ENCODE data around the gene JMJD7. TPM values are rescaled to one million over a fixed set of nuclear protein-coding genes. Genes with fewer than 3 reads are reported as not detected.

The JMJD7 gene
- 5.0 TPM for total RNA-seq

DNA sequence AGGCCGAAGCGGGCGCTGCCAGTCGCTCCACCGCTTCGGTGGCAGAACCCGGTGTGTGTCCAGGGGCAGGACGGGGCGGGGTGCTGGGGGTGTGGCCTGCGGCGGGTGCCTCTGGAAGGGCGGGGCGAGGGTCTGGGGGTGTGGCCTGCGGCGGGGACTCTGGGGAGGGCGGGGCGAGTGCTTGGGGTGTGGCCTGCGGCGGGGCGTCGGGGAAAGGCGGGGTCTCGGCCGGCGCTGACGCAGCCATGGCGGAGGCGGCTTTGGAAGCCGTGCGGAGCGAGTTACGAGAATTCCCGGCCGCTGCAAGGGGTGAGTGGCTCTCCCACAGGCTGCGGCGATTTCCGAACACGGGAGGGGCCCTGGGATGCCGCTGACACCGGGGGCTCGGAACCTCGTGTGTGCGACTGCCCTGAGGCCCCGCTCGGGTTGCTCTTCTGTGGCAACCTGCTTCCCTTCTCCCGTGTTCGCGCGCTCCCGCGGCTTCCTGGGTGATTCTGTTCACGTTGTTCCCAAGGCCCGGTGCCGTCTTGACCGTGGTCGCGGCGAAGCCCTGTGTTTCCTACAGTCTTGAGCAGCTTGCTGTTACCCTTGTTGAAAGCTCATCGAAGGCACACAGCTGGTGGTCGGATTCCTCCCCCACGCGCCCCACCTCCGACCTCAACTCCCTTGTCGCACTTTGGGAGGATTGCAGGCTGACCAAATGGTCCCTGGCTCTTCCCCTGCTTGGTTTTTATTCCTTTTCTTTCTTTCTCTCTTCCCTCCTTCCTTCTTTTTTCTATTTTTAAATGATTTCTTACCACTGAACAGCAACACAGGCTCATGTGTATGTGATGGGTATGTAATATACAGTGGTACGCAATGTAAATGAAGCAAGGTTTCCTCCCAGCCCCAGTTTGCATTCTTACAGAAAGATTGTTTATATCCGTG, at the start of gene JMJD7:
TSS of gene JMJD7 (plus strand) at position 213 of the 927 bp plus-strand sequence. CDS start at position 246, 33 bp downstream.
- peak; percentile 86 for DNase-seq

DNA sequence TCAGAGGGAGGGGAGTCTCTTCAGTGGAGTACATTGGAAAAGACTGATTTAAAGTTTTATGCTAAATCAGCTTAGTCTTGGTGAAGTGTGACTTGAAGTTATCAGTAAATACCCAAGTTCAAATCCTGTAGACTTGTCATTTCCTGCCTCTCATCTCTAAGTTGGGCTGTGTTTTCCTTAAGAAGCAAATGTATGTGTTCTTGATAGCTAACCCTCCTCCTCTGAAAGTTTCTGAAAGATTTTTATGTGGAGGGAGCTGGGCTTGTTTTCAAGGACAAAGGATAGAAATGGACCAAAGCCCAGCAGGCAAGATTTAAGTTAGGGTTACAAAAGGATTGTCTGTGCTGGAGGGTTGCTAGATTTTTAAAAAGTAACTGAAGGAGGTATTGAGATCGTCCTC, 49.4 kb upstream of the JMJD7 start:
- DNase-seq: no peak

DNA sequence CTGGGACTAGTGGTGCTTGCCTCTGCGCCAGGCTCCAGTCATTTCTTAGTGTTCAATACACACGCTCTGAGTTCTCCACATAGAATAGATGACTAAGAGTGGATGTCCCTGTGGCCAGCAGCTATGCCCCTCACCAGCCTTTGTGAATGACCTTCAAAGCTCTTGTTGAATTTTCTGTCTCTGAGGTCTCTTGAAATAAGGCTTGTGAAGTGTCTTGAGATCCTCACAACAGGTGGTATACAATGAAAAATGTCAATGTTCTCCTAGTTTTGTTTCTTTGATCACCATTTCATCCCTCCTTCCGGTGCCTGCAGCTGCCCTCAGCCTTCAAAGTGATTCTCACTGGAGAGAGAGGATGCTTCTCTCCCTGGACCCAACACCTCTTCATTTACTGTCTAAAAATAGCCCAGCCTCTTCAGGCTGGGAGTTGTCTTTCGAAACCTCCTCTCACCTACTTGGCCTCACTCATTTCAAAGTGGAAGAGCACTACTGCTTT, 48.2 kb upstream of the JMJD7 start:
- DNase-seq: no peak

DNA sequence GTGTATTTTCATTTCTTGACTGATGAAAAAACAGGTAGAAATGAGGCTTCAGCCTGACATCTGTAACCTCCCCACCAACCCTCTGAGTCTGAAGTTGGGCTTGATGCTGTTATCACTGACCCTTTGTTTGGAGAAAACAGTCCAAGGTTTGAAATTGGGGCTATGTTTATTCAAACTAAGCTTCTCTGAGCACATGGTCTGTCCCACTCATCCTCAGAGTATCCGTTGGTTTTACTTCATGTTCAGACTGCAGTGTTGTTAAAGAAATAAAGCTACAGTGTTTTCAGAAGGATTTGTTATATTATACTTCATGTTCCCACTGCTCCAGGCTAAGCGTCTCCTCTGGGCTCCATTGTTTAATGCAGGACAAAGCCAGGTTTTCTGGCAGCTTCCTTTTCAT, 47.6 kb upstream of the JMJD7 start:
- DNase-seq: no peak

DNA sequence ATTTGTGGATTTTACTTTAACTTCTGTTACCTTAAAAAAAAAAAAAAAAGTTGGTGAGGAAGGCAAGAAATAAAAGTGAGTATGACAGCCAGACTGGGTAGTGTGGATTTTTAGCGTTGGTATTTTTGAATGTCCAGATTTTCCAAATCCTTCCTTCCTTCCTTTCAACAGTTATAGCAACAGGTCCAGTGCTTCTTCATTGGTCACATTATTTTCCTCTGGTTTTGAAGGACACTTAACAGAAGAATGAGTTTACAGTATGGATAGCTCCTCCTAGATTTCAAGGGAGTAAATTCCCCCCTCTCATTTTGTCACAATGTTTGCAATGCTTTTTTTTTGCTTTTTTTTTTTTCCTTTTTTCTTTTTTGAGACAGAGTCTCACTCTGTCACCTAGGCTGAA, 47.2 kb upstream of the JMJD7 start:
- DNase-seq: no peak

DNA sequence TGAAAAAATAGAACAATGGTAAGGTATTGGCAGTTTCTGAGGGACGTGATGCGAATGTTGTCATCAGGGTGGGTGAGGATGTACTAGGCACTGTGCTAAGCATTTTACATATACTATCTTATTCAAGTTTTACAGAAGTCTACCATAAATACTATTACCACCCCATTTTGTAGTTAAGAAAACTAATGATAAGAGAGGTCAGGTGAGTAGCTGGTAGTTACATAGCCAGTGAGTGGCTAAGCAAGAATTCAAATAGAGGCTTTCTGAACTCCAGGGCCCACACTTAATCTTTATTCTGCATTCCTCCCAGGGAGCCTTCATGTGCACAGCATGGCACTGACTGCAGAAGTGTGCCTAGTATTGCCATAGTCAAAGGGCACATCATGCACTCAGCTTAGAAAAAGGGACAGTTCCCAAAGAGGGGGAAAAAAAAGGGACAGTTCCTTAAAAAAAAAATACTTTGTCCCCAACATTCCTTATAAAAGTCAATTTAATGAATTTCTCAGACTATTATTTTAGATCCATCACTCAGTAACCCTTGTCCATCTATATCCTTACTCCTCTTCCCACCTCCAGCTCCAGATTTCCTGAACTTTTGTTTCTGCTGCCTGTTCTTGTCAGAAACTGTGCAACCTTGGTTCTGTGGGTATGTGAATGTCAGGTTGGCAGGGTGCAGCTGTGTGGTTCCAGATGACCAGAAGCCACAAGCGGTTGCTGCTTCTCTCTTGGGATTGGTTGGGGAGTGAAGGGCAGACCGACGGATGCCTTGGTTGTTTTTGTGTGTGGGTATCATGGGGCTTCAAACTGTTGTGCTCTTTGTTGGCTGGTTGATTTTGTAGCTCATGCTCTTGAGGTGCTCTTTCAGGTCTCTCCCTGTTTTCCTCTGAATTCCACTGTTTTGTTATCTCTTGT, 45.3 kb upstream of the JMJD7 start:
- no peak for DNase-seq

DNA sequence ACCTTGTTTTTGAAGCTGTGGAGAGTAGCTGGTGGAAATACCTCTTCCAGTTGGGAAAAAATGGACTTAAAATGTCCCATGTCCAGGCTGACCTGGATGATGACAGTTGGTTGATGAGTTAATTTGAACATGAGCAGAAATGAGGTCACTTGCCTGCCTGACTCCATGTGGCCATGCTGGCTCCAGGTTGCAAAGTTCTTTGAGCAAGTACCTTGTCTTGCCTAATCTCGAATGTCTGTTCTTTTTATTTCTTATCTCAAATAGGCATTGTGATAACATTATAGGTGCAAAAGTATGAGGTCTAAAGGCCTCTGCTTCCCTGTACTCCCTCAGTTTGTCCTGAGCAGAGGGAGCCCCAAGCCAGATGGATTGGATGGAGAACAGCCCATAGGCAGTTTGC, 44.6 kb upstream of the JMJD7 start:
- DNase-seq: no peak

DNA sequence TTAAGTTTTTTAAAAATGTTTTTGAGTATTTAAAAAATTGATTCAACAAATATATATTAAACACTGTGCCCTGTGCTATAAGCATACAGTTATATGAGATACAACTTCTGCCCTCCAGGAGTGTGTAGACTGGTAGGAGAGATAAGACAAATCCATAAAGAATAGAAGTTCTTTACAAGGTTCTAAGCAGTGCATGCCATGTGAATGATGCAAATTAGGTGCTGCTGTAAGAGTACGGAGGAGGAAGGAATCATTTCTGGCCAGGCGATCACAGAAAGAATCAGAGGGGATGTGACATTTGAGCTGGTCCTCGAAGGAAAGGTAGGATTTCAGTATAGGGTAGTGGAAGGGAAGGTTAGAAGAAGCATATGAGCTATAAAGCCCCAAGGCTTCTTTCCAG, 39.6 kb upstream of the JMJD7 start:
- DNase-seq: no peak

DNA sequence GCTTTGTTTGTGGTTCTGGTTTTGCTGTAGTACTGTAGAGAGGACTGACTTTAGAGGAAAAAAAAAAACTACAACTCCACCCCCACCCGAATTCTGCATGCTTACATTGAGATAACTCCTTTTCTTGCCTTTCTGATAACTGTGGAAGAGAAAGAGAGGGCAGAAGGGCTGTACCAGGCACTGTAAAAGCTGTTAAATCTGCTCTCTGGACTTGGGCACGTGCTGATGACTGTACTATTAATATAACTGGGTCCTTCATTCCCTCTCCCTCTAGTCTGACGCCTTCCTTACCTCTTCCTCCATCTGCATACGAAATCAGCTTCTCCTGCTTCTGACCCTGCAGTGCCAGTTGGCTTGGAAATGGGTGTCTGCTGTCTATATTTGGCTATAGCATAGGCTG, 38.7 kb upstream of the JMJD7 start:
- DNase-seq: no peak

DNA sequence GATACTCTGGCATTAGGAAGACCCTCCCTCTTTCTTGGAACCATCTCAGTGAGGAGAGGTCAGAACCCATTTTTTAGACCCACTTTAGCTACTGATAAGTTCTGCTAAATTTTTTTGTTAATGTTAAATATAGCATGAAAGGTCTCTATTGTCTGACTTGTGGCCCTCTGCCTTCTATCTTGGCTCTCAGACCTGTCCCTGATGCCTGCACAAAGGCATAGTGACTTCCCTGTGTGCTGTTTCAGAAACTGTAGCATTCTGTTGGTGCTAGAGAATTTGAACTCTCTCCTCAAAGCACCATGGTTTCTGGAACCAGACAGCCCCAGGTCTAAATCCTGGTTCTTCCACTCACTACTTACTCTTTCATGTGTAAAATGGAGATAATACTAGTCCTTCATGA, 38.2 kb upstream of the JMJD7 start:
- DNase-seq: no peak

DNA sequence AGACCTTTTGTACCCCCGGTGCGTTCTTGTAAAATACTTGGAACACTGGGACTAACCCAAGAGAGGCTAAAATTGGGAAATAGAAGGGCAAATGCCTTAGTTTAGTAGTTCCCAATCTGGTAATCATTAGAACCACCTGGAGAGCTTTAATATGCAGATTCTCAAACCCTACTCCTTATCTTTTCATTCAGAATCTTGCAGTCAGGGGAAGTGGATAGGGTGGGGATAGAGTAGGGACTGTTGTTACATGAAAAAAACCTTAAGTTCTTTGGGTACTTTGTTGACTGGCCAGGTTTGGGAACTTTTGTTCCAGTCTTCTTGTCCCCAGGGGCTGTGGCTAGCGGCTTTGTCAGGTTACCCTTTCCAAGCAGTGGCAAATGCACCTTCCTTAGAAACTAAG, 37.7 kb upstream of the JMJD7 start:
- DNase-seq: no peak

DNA sequence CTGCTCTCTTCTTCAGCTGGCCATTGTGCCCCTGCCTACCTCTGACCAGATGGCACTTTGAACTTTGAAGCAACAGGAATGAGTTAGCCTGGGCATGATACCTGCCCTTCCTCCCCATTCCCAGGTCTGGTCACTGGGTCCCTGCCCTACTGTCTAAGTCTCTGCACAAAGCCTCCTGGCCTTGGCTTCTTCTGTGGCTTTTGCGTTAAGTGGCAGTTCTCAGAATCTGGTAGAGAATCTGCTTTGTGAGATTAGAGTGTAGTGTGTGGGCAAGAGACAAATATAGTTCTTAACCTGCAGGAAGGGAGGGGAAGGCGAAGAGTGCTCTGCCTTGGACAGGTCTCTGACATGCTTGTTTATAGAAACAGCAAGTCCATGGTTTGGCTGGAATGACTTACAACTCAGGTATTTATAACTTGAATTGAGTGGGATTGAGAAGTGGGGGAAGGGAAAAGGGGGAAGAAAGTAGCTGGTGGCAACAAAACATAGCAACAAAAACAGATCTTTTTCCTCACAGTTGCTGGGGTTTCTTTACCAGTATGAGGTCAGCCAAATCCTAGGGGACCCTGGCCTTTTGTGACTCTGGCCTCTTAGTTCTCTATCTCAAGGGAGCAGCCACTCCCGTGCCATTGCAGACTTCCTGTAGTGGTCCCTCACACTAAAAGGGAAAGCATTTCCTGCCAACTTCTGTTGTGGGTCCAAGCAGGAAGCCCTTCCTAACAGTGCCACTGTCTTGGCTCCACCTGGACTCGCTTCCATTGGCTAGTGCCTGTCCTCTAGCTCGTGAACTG, 36.9 kb upstream of the JMJD7 start:
- DNase-seq: peak; percentile 22

DNA sequence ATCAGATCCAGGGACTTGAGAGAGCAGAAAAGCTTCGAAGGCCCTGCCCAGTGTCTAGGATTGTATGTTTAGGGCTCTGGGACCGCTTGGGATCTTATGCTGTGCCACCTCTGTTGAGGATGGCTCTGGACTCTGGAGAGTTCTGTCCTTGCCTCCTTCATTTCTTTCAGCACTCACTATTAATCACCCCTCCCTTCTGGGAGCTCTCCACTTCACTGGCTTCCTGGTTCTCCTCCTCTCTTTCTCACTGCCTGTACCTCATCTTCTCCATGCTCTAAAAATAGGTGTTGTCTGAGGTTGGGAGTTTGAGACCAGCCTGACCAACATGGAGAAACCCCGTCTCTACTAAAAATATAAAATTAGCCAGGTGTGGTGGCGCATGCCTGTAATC, 36.4 kb upstream of the JMJD7 start:
- no peak for DNase-seq

DNA sequence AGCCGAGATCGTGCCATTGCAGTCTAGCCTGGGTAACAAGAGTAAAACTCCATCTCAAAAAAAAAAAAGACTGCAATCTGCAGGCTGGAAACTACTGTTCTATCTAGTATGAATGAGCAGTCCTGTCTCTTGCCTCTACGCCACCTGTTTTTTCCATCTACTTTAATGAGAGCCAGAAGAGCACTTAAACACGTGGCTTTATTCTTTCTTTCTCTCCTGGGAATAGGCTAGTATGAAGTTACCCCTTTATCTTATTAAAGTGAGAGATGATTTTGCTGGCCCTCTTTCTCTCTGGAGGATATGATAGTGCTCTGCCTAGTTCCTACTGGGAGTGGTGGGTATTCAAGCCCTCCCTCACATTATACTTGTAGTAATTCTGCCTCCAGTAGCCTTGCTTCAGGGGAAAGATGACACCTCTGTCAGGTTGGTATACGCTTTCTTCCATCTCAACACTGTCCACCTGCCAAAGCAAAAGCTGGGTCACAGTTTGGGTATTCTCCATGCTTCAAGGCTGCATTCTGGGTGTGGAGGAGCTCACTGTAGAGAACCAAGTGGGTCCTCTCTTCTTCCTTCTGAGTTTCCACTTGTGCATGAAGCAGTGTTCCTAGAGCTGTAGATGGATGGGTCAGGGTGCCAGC, 35.8 kb upstream of the JMJD7 start:
- no peak for DNase-seq

DNA sequence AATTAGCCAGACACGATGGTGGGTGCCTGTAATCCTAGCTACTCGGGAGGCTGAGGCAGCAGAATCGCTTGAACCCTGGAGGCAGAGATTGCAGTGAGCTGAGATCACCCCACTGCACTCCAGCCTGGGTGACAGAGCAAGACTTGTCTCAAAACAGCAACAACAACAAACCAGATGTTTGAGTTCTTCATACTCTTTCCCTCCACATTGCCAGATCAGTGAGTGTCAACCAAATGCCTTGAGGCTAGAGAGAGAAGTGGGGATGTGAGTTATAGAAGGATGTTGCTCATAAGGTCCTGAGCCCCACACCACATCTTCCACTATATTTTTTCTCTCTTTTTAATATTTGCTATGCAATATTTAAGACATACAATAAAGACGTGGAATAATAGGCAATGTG, 33.8 kb upstream of the JMJD7 start:
- DNase-seq: peak; percentile 82

DNA sequence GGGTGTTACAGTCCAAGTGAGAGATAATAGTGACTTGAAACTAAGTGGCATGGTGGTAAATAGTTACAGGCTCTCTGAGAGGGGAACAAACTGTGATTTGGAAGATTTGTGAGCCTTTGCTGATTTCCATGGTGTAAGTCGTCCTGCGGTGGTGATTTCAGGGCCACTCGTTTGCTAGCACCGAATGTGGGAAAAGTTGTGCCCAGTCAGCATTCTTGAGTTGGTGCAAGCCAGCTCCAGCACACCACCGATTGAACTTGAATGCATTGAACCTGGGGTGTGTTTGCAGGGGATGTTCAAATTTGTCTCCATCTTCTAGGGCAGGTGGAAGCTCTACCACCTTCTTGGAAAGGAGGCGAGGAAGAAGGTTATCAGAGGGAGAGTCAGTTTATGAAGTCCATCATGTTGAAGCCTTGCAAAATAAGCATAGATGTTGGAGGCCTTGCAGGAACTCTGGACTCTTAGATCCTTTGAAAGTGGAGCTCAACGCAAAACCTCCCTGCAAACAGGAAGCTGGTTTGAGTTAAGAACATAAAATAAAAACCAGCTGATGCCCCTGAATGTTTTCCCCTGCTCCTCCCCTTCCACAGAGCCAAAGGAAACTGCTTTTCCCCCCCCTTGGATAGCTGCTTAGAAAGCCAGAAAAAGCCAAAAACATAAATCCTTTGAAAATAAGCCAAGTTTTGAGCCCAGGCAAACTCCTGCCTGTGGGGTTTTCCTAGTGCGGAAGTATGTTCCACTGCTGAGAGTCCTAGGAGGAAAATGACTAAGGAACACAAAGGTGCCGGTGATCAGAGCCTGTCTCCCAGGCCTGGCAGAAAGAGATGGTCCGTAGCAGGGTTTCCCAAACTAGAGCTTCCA, 31.7 kb upstream of the JMJD7 start:
- DNase-seq: peak; percentile 84

DNA sequence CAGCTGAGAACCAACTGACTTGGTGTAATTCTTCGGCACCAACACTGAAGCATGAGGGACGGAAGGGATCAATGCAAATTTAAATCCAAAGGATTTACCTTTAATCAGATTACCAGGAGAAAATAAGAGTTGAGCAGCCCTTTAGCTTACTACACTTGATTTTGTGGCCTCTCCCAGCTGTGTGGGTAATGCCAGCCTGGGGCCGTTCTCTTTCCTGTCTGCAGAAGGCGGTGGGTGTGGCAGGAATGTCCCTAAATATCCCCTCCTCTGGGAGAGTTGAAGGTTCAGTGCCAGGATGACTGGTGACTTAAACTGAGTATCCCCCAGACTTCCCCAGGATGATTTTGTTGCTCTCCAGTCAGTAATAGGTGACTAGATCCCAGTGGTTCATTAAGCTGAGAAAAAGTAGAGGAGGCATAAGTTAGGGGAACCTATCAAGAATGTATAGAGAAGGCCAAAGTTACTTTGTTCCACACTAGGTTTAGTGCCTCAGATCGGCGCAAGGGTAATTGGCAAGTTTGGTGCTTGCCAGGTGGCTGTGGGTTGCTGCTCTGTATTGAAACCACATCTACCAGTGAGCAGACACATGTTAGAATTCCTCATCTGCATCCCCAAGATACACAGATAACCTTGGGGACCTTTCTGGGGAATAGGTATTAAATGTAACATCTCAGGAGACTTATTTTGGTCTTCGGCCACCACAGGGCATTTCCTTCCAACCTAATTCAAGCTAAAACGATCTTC, 30.5 kb upstream of the JMJD7 start:
- DNase-seq: no peak

DNA sequence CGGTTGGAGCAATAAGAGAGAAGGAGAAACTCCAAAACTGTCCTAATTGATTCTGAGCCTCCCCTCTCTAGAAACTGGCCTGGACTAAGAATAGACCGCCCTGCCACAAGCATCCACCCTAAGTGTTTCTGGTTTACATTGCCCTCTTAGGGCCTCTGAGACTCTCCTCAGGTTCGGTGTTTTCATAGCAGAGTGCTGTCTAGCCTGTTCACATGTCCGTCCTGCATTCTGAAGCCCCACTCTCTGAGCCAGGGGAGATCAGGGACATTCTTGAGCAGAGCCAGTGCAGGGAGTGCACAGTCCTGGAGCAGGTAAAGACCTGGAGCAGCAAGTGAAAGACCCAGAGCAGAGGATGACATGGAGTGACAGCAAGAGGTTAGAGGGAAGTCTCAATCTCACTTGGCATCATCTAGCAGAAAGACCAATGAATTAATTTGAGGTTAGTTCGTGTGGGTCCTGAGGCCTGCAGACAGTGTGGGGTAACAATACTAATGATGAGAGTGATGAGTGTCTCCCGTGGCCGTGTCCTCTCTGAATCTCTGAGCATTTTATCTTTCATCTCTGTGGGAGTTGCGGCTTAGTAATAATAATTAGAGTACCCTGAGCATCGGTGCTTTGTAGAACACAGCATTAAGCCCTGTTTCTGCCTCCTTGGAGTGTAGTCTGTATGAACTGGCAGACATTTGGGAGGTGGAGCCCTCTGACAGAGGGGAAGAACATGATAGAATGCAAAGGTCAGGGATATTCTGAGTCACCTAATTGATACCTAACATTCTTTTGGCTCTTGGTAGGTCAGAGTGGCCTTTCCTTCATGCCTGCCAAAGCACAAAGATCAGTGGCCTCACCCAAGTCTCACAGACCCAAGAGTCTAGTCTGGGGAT, 29.0 kb upstream of the JMJD7 start:
- DNase-seq: no peak

DNA sequence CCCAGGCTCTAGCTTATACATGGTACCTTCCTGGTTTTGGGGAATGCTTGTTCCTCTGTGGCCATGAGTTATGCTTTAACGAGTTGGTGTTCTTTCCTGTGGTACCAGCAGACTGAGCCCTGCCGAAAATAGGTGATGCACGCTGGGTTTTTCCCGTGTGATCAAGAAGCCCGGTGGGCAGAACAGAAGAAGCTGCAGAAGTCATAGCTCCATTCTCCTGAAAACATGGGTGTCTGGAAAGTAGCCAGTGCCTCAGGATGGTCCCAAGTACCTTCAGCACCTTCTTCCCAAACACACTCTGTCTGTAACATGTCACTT, 28.4 kb upstream of the JMJD7 start:
- no peak for DNase-seq
